NCI-H1417 treated with DMSO at 0.1 percent for 48 hours (cell line): ENCODE results near the gene MRC2.

Experiments
- DNase-seq: peaks from one replicate; lab custom pipeline; 2025; lab: John Stamatoyannopoulos, UW

MRC2 gene

DNA sequence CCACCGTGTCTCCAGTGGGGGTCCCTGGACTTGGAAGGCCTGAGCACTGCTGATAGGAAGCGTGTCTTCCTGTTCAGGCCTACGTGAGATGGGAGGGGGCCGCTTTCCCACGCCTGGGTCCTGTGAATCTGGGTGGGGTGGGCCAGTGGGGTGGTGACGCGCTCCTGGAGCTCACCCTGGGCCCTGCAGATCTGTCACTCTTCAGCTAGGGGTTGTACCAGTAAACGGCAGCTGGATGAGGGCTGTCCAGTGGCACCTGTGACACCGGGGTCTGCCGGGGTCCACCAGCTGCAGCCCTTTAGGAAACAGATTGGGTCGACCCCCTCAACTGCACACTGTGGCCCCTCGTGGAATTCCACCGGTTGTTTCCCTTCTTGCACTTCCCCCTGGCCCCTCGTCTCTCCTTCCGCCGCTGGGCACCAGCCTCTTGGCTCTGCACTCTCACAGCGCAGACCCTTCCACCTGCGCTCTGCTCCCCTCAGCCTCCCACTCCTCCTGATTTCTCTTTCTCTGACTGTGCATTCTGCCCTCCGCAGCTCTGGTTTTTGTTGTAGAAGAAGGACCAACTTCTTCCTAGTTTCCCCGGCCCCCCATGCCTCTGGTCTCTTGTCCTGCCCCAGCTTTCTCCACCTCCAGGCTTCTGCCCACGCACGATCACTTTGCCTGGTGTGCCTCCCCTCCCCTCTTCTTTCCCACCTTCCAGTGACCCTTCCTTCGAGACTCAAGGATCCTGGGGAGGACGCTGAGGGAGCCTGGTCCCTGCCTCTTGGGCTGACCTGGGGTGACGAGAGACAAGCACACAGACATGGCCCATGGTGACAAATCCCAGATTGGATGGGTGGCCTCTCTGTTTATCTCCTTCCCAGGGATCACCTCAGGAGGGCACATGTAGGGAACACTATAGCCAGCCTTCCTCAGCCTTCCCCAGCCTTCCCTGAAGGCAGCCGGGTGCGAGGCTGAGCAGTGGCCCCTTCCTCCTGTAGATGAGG, 4.8 kb downstream of the MRC2 start:
- DNase-seq: no peak

- no peak for DNase-seq
Measured at GRCh38 chr17:62637809-62638208, 10.3 kb downstream of the MRC2 start.

- no peak for DNase-seq
Measured at GRCh38 chr17:62641153-62641552, 13.7 kb downstream of the MRC2 start.

DNA sequence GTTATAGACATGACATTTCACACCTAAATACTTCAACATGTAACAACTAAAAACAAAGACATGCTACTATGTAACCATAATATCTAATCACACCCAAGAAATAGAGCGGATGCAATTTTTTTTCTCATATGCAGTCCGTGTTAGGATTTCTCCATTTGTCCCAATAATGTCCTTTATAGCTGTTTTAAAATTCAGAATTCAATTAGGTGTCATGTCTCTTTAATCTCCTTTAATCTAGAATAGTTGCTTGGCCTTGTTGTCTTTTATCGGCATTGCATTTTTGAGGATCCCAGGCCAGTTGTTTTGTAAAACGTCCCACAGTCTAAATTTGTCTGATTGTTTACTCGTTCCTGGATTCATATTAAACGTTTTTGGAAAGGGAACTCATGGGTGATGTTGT, 14.5 kb downstream of the MRC2 start:
- no peak for DNase-seq

- DNase-seq: no peak
Measured at GRCh38 chr17:62643496-62643895, 16.0 kb downstream of the MRC2 start.

- peak; percentile 72 for DNase-seq
Measured at GRCh38 chr17:62644487-62645173, 17.2 kb downstream of the MRC2 start.

- no peak for DNase-seq
Measured at GRCh38 chr17:62648251-62648955, 20.9 kb downstream of the MRC2 start.

DNA sequence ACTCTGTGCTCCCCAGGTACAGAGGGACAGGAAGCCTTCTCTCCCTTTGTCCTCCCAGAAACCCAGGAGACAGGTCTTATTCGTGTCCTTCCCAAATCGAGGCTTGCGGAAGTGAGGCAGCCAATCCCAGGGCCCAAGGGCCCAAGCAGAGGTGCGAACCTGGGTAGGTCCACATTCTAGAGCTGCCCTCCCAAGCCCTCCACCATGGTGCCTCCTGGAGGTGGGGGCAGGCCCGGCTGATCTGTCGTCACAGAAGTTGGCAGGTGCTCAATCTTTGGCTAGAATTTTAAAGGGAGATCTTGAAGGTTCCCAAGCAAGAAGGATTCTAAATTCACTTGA, 21.5 kb downstream of the MRC2 start:
- no peak for DNase-seq

- no peak for DNase-seq
Measured at GRCh38 chr17:62649570-62649969, 22.1 kb downstream of the MRC2 start.

- DNase-seq: no peak
Measured at GRCh38 chr17:62650587-62650986, 23.1 kb downstream of the MRC2 start.

- DNase-seq: peak; percentile 31
Measured at GRCh38 chr17:62652251-62653001, 25.0 kb downstream of the MRC2 start.

- peak; percentile 31 for DNase-seq
Measured at GRCh38 chr17:62653002-62653825, 25.7 kb downstream of the MRC2 start.

GRCh38 chr17:62653826-62654761, 26.6 kb downstream of the MRC2 start:
- DNase-seq: no peak

- DNase-seq: no peak
Measured at GRCh38 chr17:62655656-62656055, 28.2 kb downstream of the MRC2 start.

DNA sequence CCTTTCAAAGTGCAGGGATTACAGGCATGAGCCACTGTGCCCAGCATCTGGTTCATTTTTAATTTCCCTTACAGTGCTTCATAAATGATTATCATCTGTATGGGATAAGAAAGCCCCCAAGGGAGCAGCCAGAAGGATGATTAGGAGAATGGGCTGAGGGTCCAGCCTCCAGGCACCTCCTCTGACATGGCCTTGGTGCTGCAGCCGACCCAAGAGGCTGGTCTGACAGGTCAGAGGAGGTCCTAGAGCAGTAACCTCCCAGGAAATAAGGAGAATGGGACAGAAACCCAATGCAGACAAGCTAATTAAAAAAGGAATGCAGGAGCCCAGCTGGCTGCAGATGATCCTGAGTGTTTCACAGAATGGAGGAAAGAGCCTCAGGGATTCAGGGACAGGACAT, 29.0 kb downstream of the MRC2 start:
- no peak for DNase-seq

- DNase-seq: no peak
Measured at GRCh38 chr17:62657145-62657665, 29.7 kb downstream of the MRC2 start.

GRCh38 chr17:62657690-62658089, 30.2 kb downstream of the MRC2 start:
- no peak for DNase-seq

GRCh38 chr17:62658136-62658920, 30.9 kb downstream of the MRC2 start:
- no peak for DNase-seq

DNA sequence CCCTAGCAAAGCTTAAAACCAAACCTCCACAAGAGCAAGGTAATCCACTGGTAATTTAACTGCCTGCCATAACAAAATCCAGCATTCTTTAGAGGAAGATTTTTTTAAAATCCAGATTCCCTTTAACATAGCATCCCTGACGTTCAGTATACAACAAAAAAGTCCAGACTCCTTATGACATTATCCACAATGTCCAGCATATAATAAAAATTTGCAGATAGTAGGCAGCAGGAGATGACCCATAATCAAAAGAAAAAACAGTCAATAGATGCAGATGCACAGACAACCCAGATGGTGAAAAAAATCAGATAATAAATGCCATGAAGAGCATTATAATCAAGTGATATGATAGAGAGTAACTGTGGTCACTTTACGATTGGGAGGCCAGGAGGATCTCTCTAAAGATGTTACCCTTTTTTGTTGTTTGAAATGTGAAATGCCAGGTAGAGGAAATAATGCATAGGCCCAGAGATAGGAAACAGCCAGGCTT, 33.2 kb downstream of the MRC2 start:
- no peak for DNase-seq
